ENCODE results near the gene TRPM4.
A peak's percentile ranks its signal among the peaks of the same experiment; 100 is the strongest.
"Not testable (repeated sequence)": the region's sequence is repeated elsewhere in the genome, so short reads cannot be mapped to it uniquely, and the experiment has no call there.

Gene TRPM4

DNA sequence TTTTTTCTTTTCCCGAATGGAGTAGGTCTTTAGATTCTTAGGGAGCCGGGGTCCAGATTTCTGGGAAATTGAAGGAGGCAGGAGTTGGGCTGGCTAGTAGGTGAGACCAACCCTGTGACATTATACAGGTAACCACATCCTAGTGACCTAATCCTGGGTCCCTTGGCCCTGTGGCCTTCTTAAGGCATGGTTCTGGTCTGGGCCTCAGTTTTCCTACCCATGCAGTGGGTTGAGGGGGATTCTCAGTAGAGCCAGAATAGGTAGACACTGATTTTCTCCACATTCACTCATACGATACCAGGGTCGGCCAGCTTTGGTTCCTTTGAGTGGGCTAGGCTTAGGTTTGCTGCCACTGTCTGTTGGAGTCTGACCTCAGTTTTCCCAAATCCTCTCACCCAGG lies 31.0 kb upstream of the TRPM4 start:
- DNase-seq, result no peak

DNA sequence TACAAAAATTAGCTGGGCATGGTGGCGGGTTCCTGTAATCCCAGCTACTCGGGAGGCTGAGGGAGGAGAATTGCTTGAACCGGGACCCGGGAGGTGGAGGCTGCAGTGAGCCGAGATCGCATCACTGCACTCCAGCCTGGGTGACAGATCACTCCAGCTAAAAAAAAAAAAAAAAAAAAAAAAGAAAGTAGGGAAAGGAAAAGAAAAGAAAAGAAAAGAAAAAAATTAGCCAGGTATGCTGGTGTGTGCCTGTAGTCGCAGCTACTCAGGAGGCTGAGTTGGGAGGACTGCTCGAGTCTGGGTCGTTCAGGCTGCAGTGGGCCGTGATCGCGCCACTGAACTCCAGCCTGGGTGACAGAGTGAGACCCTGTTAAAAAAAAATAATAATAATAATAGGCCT lies 30.4 kb upstream of the TRPM4 start:
- DNase-seq, result not testable (repeated sequence)

DNA sequence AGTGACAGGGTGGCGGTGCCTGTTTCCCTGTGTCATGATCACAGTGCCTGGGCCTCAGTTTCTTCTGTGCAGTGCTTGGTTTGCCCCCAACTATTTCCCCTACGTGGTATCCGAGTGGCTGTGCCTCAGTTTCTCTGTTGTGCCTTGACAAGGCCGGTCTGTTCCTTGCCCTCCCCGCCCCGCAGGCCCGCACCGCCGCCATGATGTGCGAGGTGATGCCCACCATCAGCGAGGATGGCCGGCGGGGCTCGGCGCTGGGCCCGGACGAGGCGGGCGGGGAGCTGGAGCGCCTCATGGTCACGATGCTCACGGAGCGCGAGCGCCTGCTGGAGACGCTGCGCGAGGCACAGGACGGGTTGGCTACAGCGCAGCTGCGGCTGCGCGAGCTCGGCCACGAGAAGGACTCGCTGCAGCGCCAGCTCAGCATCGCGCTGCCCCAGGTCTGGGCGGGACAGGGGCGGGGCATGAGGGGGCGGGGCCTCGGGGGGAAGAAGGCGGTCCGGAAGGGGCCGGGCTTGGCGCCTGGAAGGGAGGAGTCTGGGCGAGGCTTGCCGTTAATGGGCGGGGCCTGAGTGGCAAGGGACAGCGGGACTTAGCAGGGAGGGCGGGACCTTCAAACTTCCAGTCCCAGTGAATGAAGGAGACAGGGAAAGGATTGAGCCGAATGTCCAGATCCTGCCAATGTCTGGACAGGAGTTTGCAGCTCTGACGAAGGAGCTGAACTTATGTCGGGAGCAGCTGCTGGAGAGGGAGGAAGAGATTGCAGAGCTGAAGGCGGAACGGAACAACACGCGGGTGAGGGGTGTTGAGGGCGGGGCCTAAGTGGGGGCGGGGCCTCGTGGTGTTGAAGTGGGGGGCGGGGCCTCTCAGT lies 29.7 kb upstream of the TRPM4 start:
- DNase-seq, result peak; percentile 14 to 98 (median 93)

DNA sequence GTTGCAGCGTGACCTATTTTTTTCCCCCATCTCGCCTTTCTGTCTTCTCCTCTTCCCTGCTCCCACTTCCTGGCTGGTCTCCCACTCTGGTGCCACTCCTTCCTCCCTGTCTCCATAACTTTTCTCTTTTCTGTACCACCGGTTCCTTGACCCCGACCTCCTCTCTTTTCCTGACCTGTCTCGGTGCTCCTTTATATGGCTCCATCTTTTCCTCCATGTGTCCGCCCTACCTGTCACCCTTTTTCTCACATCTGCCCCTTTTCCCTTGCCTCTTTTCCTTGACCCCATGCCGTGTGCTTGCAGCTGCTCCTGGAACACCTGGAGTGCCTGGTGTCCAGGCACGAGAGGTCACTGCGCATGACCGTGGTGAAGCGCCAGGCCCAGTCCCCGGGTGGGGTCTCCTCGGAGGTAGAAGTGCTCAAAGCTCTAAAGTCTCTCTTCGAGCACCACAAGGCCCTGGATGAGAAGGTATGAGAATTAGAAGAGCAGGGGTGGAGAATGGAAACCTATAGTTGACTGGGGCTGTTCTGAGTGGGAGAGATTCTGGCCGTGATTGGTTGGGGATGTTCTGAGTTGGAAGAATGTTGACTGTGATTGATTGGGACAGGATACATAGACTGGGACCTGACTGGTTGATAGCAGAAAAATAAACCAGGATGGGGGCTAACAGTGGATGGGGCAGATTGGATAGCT lies 28.9 kb upstream of the TRPM4 start:
- no peak for DNase-seq

DNA sequence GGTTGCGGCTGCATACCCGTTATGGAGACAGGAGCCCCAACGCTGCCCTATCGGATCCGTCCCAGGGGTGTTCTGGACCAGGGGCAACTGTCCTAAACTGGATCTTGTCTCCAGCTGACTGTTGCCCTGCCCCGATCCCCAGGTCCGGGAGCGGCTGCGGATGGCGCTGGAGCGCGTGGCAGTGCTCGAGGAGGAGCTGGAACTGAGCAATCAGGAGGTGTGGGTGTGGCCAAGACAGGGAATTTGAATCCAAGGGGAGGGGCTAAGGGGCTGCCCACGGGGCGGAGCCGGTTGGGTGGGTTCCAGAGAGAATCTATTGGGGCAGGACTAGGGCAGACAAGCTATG lies 28.4 kb upstream of the TRPM4 start:
- DNase-seq, result no peak

DNA sequence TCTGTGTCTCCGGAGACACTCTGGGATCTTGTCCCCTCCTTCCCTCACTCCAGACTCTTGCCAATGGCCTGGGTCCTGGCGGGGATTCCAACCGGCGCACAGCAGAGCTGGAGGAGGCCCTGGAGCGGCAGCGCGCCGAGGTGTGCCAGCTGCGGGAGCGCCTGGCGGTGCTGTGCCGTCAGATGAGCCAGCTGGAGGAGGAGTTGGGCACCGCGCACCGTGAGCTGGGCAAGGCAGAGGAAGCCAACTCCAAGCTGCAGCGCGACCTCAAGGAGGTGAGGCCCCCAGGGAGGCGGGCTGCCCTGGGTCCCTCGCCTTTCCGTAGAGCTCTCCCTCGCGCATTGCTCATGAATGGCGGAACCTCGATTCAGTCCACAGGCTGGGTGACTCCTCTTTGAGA lies 27.3 kb upstream of the TRPM4 start:
- peak in 4 of 56 donors; percentile 11 to 18 (median 14) for DNase-seq

DNA sequence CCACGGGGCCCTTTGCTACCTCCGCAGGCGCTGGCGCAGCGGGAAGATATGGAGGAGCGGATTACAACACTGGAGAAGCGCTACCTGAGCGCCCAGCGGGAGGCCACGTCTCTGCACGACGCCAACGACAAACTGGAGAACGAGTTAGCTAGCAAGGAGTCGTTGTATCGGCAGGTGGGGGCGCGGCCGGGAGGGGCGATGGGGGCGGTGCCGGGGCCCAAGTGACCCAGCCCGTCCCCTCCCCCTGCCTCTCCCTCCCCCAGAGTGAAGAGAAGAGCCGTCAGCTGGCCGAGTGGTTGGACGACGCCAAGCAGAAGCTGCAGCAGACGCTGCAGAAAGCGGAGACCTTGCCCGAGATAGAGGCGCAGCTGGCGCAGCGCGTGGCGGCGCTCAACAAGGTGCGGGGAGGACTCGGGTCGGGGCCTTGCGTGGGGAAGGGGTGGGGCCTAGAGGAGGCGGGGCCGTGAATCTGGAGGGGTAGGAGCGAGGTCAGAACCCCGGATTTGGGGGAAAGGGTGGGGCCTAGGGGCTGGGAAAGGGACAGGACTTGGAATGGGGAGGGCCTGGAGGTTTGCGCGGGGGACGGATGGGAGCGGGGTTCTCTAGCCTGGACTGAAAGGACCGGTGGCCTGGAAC lies 24.5 kb upstream of the TRPM4 start:
- DNase-seq, result no peak

DNA sequence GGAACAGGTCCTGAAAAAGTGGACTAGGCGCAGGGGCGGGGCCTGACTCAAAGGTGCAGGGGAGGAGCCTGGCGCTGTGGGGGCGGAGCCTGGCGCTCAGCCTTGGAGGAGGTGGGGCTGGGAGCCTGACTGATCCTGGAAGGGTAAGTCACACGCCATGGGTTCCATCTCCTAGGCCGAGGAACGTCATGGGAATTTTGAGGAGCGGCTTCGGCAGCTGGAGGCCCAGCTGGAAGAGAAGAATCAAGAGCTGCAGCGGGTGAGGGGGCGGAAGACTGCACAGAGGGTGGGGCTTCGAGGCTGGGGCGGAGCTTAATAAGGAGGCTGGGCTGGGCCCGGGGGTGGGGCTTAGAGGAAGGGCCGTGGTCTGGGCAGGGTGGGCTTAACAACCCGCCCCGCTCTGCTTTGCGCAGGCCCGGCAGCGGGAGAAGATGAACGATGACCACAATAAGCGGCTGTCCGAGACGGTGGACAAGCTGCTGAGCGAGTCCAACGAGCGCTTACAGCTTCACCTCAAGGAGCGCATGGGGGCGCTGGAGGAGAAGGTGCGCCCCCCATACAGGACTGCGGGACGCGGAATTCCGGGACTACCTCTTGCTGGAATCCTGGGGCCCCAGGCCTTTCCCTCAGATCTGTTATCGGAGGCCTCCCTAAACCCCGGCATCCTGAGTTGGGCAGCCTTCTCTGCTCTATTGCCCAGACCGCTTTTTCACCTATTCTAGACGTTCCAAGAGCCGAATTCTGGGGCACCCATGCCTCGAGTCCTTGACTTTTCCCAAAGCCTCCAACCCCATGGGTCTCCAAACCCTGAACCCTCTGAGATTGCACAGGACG lies 23.8 kb upstream of the TRPM4 start:
- DNase-seq, result peak in 7 of 56 donors; percentile 11 to 36 (median 20)

DNA sequence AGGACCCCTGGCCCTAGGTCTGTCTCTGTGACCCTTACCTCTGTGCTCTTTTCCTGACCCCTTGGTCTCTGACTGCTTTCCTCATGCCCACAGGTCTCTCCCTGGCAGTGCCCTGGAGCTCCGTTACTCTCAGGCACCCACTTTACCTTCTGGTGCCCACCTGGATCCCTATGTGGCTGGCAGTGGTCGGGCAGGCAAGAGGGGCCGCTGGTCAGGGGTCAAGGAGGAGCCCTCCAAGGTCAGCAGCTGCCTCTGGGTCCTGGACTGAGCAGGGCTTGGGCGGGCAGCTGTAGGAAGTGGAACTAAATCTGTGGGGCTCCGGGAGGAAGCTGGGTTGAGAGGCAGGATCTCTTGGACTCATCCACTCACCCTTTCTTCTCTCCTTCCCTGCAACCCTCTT lies 21.9 kb upstream of the TRPM4 start:
- DNase-seq, result no peak

DNA sequence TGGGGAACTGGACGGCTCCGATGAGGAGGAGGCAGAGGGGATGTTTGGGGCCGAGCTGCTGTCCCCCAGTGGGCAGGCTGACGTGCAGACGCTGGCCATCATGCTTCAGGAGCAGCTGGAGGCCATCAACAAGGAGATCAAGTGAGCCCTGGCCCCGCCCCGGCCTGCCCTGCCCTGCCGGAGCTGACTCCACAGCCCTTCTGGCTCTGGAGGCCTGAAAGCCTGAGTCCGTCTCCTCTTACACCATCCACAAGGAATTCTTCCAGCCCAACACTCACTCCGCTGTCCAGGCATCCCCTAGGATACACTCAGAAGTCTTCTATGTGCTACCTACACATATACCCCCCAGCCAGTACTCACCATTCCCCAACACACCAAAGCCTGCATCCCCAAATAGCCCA lies 20.8 kb upstream of the TRPM4 start:
- no peak for DNase-seq

DNA sequence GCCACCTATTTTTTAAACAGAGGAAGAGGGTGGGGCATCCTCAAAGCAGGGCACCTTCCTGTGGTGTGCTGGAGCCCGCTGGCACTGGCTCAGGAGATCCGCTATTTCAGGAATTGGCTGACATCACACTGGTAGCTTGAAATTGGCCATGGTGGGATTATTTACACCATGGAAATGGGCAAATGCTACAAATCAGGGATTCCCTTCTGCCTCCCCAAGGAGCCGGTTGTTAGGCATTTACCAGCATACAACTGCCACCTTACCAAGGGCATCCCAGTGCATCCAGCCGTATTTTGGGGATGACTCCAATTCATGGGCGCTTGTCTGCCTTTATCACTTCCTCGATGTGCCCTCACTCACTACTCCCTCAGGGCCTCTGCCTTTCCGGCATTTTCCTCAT lies 16.6 kb upstream of the TRPM4 start:
- no peak for DNase-seq

DNA sequence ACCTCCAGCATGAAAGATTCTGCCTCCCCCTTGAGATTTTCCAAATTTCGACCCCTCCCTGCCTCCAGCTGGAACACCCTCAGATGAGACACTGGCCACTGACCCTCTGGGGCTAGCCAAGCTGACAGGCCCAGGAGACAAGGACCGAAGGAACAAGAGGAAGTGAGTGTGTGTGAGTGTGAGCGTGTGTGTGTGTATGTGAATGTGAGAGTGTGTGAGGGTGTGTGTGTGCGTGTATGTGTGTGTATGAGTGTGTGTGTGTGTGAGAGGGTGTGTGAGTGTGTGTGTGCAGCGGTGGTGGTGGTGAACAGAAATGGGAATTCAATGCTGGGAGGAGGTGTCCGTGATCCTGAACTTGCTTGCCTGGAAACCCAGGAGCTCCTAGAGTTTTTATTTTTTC lies 16.2 kb upstream of the TRPM4 start:
- DNase-seq, result no peak

DNA sequence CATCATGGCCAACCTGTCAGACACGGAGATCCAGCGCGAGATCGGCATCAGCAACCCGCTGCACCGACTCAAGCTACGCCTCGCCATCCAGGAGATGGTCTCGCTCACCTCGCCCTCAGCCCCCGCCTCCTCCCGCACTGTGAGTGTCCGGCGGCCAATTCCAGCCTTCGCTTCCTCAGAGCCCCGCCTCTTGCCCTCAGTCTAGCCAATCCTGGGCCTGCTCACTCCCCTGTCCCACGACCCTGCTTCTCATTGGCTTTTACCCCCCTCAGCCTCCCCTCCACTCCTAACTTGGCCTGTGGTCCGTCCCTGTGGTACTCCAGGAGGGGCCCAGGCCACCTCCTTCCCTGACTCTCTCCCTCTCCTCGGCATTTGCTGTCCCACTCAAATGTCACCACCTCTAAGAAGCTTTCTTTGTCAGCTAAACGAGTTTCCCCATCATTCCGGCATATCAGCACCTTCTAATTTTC lies 14.7 kb upstream of the TRPM4 start:
- peak; percentile 16 to 91 (median 78) for DNase-seq

DNA sequence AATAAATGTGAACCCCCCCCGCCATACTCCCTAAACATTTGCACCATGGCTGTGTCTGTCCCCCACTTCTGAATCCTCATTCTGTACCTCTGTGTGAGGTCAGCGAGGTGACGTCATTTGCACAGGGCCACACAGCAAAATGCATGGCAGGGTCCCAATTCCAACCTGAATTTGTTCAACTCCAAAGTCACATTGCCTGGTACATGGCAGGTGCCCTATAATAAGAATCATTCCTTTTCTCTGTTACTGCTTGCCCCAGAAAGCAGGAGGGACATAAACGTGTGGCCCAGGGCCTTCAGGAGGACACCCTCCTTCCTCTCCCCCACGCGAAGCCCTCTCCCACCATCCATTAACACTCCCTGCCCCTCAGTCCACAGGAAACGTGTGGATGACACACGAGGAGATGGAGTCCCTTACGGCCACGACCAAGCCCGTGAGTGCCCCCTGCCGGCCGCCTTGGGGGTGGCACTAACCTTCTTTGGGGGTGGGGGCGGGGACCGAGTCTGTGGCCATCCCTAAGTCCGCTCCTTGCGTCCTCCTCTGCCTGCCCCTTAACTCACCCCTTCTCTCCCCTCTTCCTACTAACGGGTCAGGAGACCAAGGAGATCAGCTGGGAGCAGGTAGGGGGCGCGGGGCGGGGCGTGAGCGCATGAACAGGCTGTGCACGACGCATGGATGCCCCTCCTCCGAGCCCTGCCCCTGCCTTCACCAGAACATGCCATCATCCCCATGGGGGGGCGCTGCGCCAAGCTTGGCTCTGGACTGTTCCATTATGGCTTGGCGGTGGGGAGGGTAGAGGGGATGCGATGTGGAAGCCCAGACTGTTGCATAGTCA lies 11.8 kb upstream of the TRPM4 start:
- peak in 54 of 56 donors; percentile 20 to 92 (median 68) for DNase-seq

DNA sequence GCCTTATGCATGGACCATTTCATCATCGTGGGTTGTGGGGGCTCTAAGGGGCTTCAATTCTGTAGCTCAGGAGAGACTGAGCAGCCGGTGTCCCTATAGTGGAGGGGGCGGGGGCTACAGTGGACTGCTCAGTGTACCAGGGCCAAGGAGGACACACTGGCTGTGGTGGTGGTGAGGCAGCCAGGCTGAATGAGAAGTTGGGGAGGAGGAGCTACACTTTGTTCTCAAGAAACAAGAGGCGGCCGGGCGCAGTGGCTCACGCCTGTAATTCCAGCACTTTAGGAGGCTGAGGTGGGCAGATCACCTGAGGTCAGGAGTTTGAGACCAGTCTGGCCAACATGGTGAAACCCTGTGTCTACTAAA lies 11.2 kb upstream of the TRPM4 start:
- peak in 10 of 56 donors; percentile 27 to 69 (median 47) for DNase-seq

DNA sequence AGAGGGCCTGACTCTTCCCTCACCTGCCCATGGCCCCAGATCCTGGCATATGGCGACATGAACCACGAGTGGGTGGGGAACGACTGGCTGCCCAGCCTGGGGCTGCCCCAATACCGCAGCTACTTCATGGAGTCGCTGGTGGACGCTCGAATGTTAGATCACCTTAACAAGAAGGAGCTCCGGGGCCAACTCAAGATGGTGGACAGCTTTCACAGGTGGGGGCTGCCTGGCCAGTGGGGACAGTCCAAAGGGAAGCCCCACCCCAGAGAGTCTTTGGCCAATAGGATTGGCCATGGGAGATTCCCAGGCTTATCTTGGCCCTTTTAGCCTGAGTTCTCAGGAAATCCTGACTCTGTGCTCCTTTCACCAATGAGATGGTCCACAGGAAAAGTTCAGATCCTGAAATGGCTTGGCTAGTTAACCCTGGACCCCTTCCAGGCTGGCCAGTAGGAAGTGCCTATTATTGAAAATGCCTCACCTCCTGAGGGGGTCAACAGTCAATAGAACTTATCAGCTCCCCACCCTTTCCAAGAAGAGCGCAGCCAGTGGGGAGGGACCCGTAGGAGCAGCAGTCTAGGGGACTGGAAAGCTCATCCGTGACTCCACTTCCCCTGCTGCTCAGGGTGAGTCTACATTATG lies 9.4 kb upstream of the TRPM4 start:
- DNase-seq, result no peak

DNA sequence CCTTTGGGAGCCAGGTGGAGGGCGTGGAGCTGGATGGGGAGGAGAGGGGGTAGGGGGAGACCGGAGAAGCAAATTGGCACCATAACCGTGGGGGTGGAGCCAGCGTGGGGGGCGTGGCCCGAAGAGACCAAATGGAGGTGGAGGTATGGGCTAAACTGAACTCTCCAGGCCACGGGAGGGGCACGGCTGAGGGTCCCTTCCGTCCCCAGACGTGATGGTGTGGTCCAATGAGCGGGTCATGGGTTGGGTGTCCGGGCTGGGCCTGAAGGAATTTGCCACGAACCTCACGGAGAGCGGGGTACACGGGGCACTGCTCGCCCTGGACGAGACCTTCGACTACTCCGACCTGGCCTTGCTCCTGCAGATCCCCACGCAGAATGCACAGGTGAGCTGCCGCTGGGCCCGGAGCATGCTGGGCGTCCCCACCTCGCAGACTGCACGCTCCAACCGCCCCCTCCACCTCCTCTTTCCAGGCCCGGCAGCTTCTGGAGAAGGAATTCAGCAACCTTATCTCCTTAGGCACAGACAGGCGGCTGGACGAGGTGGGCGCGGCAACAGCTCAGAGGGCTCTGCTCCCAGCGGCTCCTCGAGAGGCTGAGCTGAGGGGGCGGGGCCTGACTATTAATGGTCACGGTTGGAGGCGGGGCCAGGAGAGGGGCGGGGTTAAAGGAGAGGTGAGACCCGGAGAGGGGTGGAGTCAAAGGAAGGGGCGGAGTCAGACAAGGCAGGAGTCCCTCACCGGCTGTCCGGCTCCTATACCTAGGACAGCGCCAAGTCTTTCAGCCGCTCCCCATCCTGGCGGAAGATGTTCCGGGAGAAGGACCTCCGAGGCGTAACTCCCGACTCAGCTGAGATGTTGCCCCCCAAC lies 8.6 kb upstream of the TRPM4 start:
- peak in 54 of 56 donors; percentile 27 to 97 (median 81) for DNase-seq

DNA sequence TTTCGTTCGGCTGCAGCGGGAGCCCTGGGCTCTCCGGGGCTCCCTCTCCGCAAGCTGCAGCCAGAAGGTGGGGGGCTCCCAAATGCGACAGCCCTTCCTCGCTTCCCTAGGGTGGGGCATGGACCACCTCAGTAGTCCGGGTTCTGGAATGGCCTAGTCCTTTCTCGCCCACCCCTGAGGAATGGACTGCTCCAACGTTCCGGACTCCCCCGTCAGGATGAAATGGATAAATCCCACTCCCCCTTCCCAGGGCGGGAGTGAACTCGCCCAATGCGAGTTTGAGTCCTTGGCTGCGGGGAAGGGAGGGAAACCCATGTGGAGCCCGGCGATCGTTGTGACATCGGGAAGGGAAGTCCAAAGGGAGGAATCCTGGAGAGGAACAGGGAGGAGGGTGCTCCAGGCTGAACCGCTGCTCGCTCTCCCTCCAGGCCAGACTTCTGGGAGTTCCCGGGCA lies 7.9 kb upstream of the TRPM4 start:
- DNase-seq, result peak in 54 of 56 donors; percentile 19 to 80 (median 66)

Measured in amygdala (tissue), 56 donors.